HepG2 (cell line): ENCODE measurements around the gene CDK10. TPM values are rescaled to one million over a fixed set of nuclear protein-coding genes. Genes with fewer than 3 reads are reported as not detected.

Source experiments
- ARID2 ChIP-seq: sonication (generic); formaldehyde crosslinking; IDR thresholded peaks from 2 replicates; pipeline ENCODE4 v1.8.1; 2022; ENCODE audit warnings: mild to moderate bottlenecking, missing genetic modification reagents, borderline replicate concordance
- CBX5 ChIP-seq: sonication (generic); formaldehyde crosslinking; IDR thresholded peaks from 2 replicates; pipeline ENCODE4 v1.4.0; 2020; ENCODE audit warnings: missing genetic modification reagents, borderline replicate concordance
- ELF1 ChIP-seq: sonication (generic); formaldehyde crosslinking; IDR thresholded peaks from 2 replicates; pipeline ENCODE4 v1.4.0; 2020; ENCODE audit warnings: missing genetic modification reagents
- ELF3 ChIP-seq: IDR thresholded peaks from 2 replicates; pipeline ENCODE4 v1.6.1; 2016; ENCODE audit warnings: missing genetic modification reagents, missing compliant biosample characterization
- GABPA ChIP-seq, 2 experiments: IDR thresholded peaks; 2 replicates each; pipeline ENCODE4 v1.6.1; 2011 to 2016; ENCODE audit warnings: low read depth in 2 of 2, low read length in 1 of 2, missing biosample characterization in 1 of 2, missing genetic modification characterization in 1 of 2
- KDM2A ChIP-seq: sonication (generic); formaldehyde crosslinking; IDR thresholded peaks from 2 replicates; pipeline ENCODE4 v1.4.0; 2020; ENCODE audit warnings: low read depth, missing genetic modification reagents, borderline replicate concordance
- KDM4B ChIP-seq: sonication (generic); formaldehyde crosslinking; IDR thresholded peaks from 2 replicates; pipeline ENCODE4 v1.4.0; 2020; ENCODE audit warnings: missing genetic modification reagents
- MBNL3 ChIP-seq: fragments of 250-450 bp; sonication (Bioruptor Pico); conservative IDR thresholded peaks from 2 replicates; pipeline ENCODE4 v1.8.0; 2022; ENCODE audit warnings: mild to moderate bottlenecking, inconsistent platforms
- MXI1 ChIP-seq: IDR thresholded peaks from 3 replicates; pipeline ENCODE4 v1.6.1; 2012; ENCODE audit warnings: low read depth, low read length, inconsistent platforms, borderline replicate concordance
- PLRG1 ChIP-seq: fragments of 450-650 bp; conservative IDR thresholded peaks from 2 replicates; pipeline ENCODE4 v1.6.1; 2016
- POLR2AphosphoS5 ChIP-seq: IDR thresholded peaks from 2 replicates; pipeline ENCODE4 v1.6.1; 2012; ENCODE audit warnings: low read depth, low read length
- SATB2 ChIP-seq: sonication (generic); formaldehyde crosslinking; IDR thresholded peaks from 2 replicates; pipeline ENCODE4 v1.5.0; 2020; ENCODE audit warnings: missing genetic modification reagents
- SP5 ChIP-seq: IDR thresholded peaks from 2 replicates; pipeline ENCODE4 v1.6.1; 2016; ENCODE audit warnings: low read depth, borderline replicate concordance
- TARDBP ChIP-seq: sonication (generic); formaldehyde crosslinking; IDR thresholded peaks from 2 replicates; pipeline ENCODE4 v1.8.0; 2022; ENCODE audit warnings: mild to moderate bottlenecking, missing genetic modification reagents
- YEATS2 ChIP-seq: sonication (generic); formaldehyde crosslinking; IDR thresholded peaks from 2 replicates; pipeline ENCODE4 v1.4.0; 2020; ENCODE audit warnings: missing genetic modification reagents, borderline replicate concordance
- ZBTB46 ChIP-seq: sonication (generic); formaldehyde crosslinking; IDR thresholded peaks from 2 replicates; pipeline ENCODE4 v1.4.0; 2020; ENCODE audit warnings: mild to moderate bottlenecking, missing genetic modification reagents, borderline replicate concordance
- ZFP62 ChIP-seq: sonication (generic); formaldehyde crosslinking; IDR thresholded peaks from 2 replicates; pipeline ENCODE4 v1.4.0; 2020; ENCODE audit warnings: missing genetic modification reagents
- ZMAT3 ChIP-seq: sonication (generic); formaldehyde crosslinking; conservative IDR thresholded peaks from 2 replicates; pipeline ENCODE4 v1.7.0; 2021; ENCODE audit warnings: missing genetic modification reagents
- ZNF124 ChIP-seq: sonication (generic); formaldehyde crosslinking; IDR thresholded peaks from 2 replicates; pipeline ENCODE4 v1.4.0; 2020; ENCODE audit warnings: missing genetic modification reagents
- ZNF264 ChIP-seq: sonication (generic); formaldehyde crosslinking; IDR thresholded peaks from 2 replicates; pipeline ENCODE4 v1.4.0; 2020; ENCODE audit warnings: missing genetic modification reagents
- ZNF33B ChIP-seq: sonication (generic); formaldehyde crosslinking; IDR thresholded peaks from 2 replicates; pipeline ENCODE4 v1.5.1; 2020; ENCODE audit warnings: mild to moderate bottlenecking, missing genetic modification reagents
- ZNF431 ChIP-seq: sonication (generic); formaldehyde crosslinking; IDR thresholded peaks from 2 replicates; pipeline ENCODE4 v1.9.0; 2022; ENCODE audit warnings: missing genetic modification reagents, low read depth, mild to moderate bottlenecking, borderline replicate concordance
- ZNF441 ChIP-seq: sonication (generic); formaldehyde crosslinking; IDR thresholded peaks from 2 replicates; pipeline ENCODE4 v1.7.0; 2021; ENCODE audit warnings: missing genetic modification reagents, borderline replicate concordance
- ZNF446 ChIP-seq: sonication (generic); formaldehyde crosslinking; IDR thresholded peaks from 2 replicates; pipeline ENCODE4 v1.5.0; 2020; ENCODE audit warnings: mild to moderate bottlenecking, missing genetic modification reagents
- ZNF546 ChIP-seq: sonication (generic); formaldehyde crosslinking; conservative IDR thresholded peaks from 2 replicates; pipeline ENCODE4 v1.8.1; 2023; ENCODE audit warnings: mild to moderate bottlenecking, missing genetic modification reagents
- ZNF709 ChIP-seq: sonication (generic); formaldehyde crosslinking; IDR thresholded peaks from 2 replicates; pipeline ENCODE4 v1.5.0; 2020; ENCODE audit warnings: mild to moderate bottlenecking, missing genetic modification reagents
- ZNF746 ChIP-seq: sonication (generic); formaldehyde crosslinking; IDR thresholded peaks from 2 replicates; pipeline ENCODE4 v1.8.0; 2022; ENCODE audit warnings: mild to moderate bottlenecking, missing genetic modification reagents
- ZNF749 ChIP-seq: sonication (generic); formaldehyde crosslinking; IDR thresholded peaks from 2 replicates; pipeline ENCODE4 v1.8.0; 2022; ENCODE audit warnings: mild to moderate bottlenecking, missing genetic modification reagents, moderate library complexity, borderline replicate concordance
- ZNF766 ChIP-seq: sonication (generic); formaldehyde crosslinking; IDR thresholded peaks from 2 replicates; pipeline ENCODE4 v1.5.0; 2020; ENCODE audit warnings: missing genetic modification reagents, borderline replicate concordance
- ZNF883 ChIP-seq: sonication (generic); formaldehyde crosslinking; IDR thresholded peaks from 2 replicates; pipeline ENCODE4 v1.5.1; 2020; ENCODE audit warnings: mild to moderate bottlenecking, missing genetic modification reagents; ENCODE audit errors: not compliant biosample characterization
- polyA plus RNA-seq, 8 experiments: library from polyadenylated mRNA; depleted of rRNA in 3 of 8; stranded (reverse) in 7 of 8; unstranded in 1 of 8; fragments of >200 nt; fragmentation: Illumina TruSeq in 4 of 8; extraction: Trizol in 4 of 8; gene quantifications; 2 replicates each; pipeline versions ENCODE4 v1.2.1 to v1.2.3, GENCODE V29; 2011 to 2016; ENCODE audit warnings: low read depth in 4 of 8, missing spikeins in 1 of 8, mixed read lengths in 1 of 8; ENCODE audit not compliant: insufficient read depth in 1 of 8
- total RNA-seq, 5 experiments: library from RNA; depleted of rRNA; stranded (reverse); fragments of >200 nt; fragmentation: Illumina TruSeq; extraction: Trizol; gene quantifications; 2 replicates each; pipeline ENCODE4 v1.2.3, GENCODE V29; 2016; ENCODE audit warnings: low read depth in 1 of 5

CDK10 gene
- total and polyA plus RNA-seq, 2 of the 13 experiments (the other 11 are each of a cell fraction or from before 2014, with no cell fraction given), result 2.5 to 3.9 TPM

DNA sequence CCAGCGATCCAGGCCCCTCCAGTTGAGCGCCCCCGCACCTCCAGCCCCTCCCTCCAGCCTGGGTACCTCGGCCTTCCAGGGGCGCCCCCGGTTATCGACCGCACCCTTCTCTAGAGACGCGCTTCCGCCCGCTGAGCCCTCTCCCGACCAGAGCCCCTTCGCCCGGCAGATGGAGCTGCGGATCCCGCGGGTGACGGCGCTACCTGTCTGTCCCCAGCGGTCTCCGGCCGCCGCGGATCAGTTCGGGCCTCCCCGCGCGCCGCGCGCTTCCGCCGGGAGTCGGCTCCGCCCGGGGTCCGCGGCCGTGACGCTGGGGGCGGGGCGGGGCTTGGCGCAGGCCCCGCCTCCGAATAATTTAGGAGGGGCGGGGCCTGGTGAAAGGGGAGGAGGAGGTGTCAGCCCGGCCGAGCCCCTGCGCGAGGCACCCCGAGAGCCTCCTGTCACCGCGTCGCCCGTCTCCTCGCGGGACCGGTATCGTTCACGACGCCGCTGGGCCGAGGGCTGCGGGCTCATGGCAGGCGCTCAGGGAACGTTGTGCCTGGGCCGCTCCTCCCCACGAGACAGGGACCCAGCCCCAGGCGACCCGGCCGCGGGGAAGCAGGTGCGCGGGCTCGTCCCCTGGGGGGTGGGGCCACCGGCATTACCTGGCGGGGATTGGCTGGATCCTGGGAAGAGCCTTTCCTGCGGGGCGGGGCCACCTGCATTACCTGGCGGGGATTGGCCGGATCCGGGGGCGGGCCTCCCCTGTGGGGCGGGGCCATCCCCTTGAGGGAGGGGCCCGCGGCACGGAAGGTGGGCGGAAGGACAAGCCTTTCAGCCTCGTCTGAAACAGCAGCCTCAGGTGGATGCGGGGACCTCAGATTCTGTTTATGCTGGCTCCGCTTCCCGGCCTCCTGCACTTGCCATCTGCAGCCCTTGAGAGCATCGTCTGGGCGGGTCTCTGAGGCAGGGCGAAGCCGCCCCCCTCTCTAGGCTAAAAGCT is 15.2 kb downstream of the CDK10 start, which contains the start of gene SPATA2L (continued):
- TF ChIP-seq KDM4B (CRISPR knock-in tag) (0 out of 2 replicates have a peak, but pooled peaks have one; percentile 10), ZNF124 (CRISPR knock-in tag) (peak; percentile 50; the same call in 1 of the 2 replicates), YEATS2 (CRISPR knock-in tag) (peak; percentile 80; the same call in 1 of the 2 replicates), ZNF441 (CRISPR knock-in tag) (peak; percentile 82), SP5 (CRISPR knock-in tag) (peak; percentile 52; the same call in 1 of the 2 replicates), ZNF446 (no peak), ZFP62 (CRISPR knock-in tag) (0 out of 2 replicates have a peak, but pooled peaks have one; percentile 13), ZNF749 (CRISPR knock-in tag) (peak; percentile 75), POLR2AphosphoS5 (peak; percentile 74), ZNF33B (CRISPR knock-in tag) (0 out of 2 replicates have a peak, but pooled peaks have one; percentile 83), ZNF264 (CRISPR knock-in tag) (peak; percentile 34; the same call in 1 of the 2 replicates), GABPA (IDR thresholded peaks at IDR 0.05; ENCODE audit: low read depth, low read length) (no peak), GABPA (CRISPR knock-in tag; IDR thresholded peaks at IDR 0.05; ENCODE audit: low read depth) (peak; percentile 54; the same call in 1 of the 2 replicates), ELF1 (peak; percentile 66), ZNF883 (peak; percentile 86), ELF3 (CRISPR knock-in tag) (peak; percentile 53), ARID2 (CRISPR knock-in tag) (peak; percentile 83; the same call in 1 of the 2 replicates), ZMAT3 (CRISPR knock-in tag) (peak; percentile 90; the same call in 1 of the 2 replicates), ZNF709 (CRISPR knock-in tag) (peak; percentile 26; the same call in 1 of the 2 replicates), ZNF766 (peak; percentile 33; the same call in 1 of the 2 replicates), TARDBP (0 out of 2 replicates have a peak, but pooled peaks have one; percentile 58), PLRG1 (no peak), ZNF746 (CRISPR knock-in tag) (0 out of 2 replicates have a peak, but pooled peaks have one; percentile 25), ZNF546 (CRISPR knock-in tag) (peak; percentile 42; the same call in 1 of the 2 replicates), MBNL3 (CRISPR knock-in tag) (no peak), KDM2A (CRISPR knock-in tag) (peak; percentile 73), CBX5 (CRISPR knock-in tag) (no peak), ZBTB46 (CRISPR knock-in tag) (no peak), SATB2 (peak; percentile 51; the same call in 1 of the 2 replicates), MXI1 (peak; percentile 84), ZNF431 (CRISPR knock-in tag) (peak; percentile 41; the same call in 1 of the 2 replicates)
